HG02642 (cell line): ENCODE results near the gene PRKRIP1.
A peak's percentile ranks its signal among the peaks of the same experiment; 100 is the strongest.

Experiments
- ATAC-seq: cut with Tn5 transposase; IDR thresholded peaks from one replicate; pipeline ENCODE4 v1.9.1; 2021; ENCODE audit warnings: mild to moderate bottlenecking; ENCODE audit not compliant: unreplicated experiment, poor library complexity

The PRKRIP1 gene

GRCh38 chr7:102426268-102427018, 30.3 kb downstream of the PRKRIP1 start:
- ATAC-seq = peak; percentile 53

GRCh38 chr7:102427019-102427405, 30.8 kb downstream of the PRKRIP1 start:
- ATAC-seq = no peak

DNA sequence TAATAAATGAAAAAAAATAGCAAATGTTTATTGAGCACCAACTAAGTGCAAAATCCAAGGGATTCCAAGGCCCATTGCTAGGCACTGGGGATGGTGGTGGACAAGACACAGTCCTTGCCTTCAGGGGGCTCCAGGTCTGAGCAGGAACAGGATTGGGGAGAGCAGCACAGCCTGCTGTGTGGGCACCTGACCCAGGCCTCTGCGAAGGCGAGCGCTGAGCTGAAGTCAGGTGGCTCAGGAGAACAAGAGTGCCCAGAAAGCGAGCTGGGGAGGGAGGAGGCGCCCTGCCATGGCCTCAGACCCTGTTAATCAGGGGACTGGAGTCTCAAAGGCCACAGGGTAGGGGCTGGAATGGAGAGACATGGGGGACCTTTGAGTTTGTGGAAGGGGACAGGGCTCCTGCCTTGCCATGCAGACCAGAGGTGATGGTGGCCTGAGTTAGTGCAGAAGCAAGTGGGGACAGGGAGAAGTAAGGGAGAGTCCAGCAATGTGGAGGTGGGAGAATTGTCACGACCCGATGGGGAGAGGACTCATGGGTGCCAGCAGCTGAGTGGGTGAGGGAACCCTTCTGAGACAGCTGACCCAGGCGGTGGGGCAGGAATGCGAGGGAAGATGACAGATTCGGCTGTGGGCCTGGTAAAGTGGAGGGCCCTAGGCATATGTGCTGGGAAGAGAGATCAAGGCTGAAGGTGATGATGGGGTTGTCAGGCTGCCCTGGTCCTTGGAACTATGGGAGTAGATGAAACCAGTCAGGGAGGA, 33.2 kb downstream of the PRKRIP1 start:
- no peak for ATAC-seq

DNA sequence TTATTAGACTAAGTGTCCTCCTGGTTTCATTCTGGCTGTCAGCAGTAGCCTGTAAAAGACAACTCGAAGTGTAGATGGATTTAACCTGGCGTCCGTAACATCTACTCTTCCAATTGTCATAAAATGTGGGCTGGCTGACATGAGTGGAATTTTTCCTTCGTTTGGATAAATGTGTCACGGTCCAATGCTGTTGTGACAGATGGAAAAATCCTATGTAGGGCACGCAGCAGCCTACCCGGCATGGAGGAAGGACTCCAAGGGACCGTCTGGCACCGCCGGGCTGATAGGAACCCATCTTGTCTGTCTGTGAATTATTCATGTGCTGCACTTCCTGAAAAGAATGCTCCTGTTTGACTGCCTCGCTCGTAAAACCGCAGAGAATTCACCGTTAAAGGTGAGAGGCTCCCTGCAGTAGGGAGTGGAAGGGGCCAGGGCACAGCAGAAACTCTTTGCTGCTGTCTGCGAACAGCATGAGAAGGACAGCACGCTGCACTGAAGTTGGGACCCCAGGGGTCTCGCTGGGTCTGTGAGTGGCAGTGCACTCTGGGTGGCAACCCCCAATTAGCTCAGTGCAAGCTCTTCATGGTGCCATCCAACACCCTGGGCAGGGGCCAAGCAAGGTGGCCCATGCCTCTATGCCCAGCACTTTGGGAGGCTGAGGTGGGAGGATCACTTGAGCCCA, 35.6 kb downstream of the PRKRIP1 start:
- peak; percentile 27 for ATAC-seq

DNA sequence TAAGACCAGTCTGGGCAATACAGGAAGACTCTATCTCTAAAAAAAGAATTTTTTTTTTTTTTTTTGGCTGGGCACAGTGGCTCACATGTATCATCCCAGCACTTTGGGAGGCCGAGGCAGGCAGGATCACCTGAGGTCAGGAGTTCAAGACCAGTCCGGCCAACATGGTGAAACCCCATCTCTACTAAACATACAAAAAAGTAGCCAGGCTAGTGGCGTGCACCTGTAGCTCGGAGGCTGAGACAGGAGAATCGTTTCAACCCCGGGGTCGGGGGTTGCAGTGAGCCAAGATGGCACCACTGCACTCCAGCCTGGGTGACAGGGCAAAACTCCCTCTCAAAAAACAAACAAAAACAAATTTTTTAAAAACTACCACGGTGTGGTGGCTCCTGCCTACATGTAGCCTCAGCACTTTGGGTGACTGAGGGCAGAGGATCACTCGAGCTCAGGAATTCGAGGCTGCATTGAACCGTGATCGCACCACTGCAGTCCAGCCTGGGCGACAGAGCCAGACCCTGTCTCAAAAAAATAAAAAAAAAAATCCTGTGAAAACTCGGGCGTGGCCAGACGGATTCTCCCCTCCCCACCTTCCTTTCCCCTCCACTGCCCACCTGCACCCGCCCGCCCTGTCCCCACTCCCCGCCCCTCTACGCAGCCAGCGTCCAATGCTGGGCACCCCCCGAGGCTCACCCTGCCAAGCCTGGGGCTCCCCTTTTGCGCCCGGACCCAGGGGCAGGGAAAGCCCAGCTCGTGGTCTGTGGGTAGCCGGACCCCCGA, 36.5 kb downstream of the PRKRIP1 start:
- peak; percentile 27 for ATAC-seq

DNA sequence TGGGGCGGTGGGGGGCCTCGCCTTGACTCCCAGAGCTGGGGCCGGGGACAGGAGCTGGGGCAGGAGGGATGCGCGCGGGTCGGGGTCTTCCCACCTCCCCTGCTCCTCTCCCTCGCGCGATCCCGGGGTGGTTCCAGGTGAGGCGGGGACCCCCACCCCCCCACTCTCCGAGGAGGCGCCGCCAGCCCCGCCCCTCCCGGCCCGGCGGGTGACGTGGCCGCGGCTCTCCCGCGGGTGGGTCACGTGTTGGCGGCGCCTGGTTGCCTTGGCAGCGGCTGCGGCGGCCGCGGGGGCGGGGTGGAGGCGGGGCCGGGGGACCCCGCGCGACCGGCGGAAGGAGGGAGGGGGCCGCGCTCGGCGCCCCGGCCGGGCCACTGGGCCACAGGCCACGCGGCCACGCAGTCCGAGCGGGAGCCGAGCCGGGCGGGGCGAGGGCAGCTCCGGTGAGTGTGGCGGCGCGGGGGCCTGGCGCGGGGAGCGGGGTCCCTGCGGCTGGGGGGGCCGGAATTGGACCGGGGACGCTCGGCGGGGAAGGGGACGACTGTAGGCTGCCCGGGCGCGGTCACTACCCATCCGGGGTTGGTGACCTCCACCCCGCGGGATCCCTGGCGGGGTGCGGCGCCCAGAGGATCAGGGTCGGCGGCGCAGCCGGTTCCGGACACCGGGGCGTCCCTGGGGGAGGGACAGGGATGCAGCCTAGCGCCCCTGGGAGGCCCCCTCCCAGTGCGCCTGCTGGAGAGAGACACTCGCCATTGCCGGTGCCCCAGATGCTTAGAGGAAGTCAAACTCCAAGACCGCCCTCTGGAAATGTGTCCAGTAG, 37.3 kb downstream of the PRKRIP1 start, which contains the start of gene ORAI2:
Gene ORAI2 (plus strand): TSS at position 357 of the 820 bp plus-strand sequence. CDS start 5,382 bp downstream, outside the sequence.
- peak; percentile 77 for ATAC-seq

- no peak for ATAC-seq
Observed at GRCh38 chr7:102434039-102434486, 37.9 kb downstream of the PRKRIP1 start.

GRCh38 chr7:102436118-102436517, 40.0 kb downstream of the PRKRIP1 start:
- ATAC-seq = no peak

DNA sequence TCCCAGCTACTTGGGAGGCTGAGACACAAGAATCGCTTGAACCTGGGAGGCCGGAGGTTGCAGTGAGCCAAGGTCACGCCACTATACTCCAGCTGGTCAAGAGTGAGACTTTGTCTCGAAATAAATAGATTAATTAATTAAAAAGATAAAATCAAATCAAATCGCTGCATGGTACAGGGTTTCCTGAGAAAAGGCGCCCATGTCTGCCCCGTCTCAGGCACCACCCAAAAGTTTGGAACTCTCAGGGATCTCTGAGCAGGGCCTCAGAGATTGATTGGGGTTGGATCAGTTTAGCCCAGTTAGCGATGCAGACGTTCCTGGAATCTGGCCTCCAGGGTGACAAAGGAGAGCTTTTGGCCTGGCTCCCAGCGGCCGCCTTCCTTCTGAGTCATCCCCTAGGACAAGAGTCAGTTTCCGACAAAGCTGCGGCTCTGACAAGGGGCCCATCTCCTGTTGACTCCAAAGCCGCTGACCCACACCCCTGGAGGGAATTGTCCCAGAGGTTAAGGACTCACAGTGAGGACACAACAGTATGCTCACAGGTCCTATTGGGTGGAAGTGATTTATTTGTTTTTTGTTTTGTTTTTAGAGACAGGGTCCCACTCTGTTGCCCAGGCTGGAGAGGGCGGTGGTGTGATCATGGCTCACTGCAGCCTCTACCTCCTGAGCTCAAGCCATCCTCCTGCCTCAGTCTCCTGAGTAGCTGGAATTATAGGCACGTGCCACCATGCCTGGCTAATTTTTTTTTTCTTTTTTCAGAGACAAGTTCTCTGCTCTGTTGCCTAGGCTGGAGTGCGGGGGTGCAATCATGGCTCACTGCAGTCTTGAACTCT, 44.0 kb downstream of the PRKRIP1 start:
- no peak for ATAC-seq

GRCh38 chr7:102444961-102445673, 49.0 kb downstream of the PRKRIP1 start:
- peak; percentile 49 for ATAC-seq

DNA sequence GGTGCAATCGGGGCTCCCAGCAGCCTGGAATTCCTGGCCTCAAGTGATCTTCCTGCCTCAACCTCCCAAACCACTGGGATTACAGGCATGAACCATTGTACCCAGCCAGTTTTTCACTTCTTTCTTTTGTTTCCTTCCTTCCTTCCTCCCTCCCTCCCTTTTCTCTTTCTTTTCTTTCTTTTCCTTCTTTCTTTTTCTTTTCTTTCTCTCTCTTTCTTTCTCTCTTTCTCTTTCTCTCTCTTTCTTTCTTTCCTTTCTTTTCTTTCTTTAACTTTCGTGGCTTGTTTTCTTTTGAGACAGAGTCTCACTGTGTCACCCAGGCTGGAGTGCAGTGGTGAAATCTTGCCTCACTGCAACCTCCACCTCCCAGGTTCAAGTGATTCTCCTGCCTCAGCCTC, 49.5 kb downstream of the PRKRIP1 start:
- no peak for ATAC-seq

DNA sequence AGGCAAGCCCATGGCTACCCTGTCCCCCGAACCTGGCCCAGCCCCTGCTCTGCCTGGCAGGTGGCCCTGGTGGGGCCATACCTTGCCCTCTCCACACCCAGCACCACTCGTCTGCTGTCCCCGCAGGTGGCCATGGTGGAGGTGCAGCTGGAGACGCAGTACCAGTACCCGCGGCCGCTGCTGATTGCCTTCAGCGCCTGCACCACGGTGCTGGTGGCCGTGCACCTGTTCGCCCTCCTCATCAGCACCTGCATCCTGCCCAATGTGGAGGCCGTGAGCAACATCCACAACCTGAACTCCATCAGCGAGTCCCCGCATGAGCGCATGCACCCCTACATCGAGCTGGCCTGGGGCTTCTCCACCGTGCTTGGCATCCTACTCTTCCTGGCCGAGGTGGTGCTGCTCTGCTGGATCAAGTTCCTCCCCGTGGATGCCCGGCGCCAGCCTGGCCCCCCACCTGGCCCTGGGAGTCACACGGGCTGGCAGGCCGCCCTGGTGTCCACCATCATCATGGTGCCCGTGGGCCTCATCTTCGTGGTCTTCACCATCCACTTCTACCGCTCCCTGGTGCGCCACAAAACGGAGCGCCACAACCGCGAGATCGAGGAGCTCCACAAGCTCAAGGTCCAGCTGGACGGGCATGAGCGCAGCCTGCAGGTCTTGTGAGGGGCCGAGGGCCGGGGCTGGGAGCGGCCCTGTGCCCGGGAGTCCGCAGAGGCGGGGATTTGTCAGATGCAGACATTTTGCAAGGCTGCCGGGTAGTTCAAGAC, 50.4 kb downstream of the PRKRIP1 start:
- no peak for ATAC-seq

DNA sequence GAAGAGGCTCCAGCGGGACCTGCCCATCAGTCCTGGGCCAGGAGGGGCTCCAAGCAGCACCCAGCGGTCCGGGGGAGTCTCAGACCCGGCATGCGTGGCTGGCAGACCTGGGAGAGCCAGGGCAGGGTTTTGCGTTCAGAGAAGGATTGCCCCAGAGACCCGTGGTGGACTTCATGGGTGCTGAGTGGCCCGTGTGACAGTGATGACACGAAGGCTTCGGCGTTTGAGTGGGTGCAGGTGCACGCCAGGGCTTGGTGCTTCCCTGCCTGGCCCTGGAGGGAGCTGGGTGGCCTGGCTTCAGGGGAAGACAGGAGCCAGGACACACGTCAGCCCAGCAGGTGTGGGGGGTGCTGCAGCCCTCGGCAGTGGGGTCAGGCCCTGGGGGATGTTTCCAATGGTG, 51.1 kb downstream of the PRKRIP1 start:
- ATAC-seq = no peak

GRCh38 chr7:102449136-102449535, 53.0 kb downstream of the PRKRIP1 start:
- ATAC-seq = no peak

GRCh38 chr7:102450242-102450641, 54.1 kb downstream of the PRKRIP1 start:
- ATAC-seq = no peak

DNA sequence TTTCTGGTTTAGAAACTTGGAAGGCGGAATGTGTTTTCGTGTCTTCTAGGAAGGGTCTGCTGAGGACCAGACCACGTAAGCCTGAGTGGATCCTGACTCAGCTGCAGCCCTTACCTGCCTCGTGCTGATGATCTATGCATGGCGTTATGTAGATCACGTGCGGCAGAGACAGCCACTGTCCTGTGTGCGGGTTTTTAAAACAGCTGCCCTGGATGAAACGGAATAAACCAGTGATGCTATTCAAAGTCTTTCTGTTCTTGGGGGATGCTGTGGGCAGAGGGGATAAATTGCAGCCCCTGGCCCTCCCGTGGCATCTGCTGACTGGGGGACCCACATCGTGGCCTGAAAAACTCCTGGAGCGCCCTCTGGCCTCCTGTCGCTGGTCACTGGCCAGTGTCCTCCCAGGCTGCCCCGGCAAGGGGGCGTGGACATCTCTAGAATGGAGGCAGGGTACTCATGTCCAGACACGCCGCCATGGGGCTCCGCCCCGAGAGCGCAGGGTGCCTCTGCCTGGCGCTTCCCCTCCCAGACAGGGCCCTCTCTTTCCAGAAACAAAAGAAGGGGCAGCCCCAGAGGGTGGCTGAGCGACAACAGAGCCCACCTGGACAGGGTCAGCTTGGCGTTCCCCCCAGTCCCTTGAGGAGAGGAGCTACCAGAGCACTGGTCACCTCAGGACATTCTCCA, 55.4 kb downstream of the PRKRIP1 start:
- no peak for ATAC-seq

DNA sequence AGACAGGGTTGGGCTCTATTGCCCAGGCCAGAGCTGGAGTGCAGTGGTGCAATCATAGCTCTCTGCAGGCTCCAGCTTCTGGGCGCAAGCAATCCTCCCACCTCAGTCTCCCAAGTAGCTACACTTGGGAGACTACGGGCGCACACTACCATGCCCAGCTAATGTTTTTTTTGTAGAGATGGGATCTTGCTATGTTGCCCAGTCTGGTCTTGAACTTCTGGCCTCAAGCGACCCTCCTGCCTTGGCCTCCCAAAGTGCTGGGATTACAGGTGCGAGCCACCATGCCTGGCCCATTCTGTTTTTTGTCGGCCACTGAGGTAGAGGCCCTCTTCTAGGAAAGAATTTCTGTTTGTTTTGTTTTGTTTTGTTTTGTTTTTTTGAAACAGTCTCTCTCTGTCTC, 56.3 kb downstream of the PRKRIP1 start:
- no peak for ATAC-seq
